GM21529 (cell line): ENCODE data around the gene NRP1.

Experiments used
- ATAC-seq: cut with Tn5 transposase; IDR thresholded peaks from one replicate; pipeline ENCODE4 v1.9.1; 2021; ENCODE audit not compliant: unreplicated experiment

Gene NRP1

GRCh38 chr10:33350041-33350440 lies 15.6 kb upstream of the NRP1 start:
- no peak for ATAC-seq

- ATAC-seq: no peak
These were observed 14.8 kb upstream of the NRP1 start for GRCh38 chr10:33349268-33349667.

GRCh38 chr10:33347211-33347610 lies 12.7 kb upstream of the NRP1 start:
- ATAC-seq: no peak

DNA sequence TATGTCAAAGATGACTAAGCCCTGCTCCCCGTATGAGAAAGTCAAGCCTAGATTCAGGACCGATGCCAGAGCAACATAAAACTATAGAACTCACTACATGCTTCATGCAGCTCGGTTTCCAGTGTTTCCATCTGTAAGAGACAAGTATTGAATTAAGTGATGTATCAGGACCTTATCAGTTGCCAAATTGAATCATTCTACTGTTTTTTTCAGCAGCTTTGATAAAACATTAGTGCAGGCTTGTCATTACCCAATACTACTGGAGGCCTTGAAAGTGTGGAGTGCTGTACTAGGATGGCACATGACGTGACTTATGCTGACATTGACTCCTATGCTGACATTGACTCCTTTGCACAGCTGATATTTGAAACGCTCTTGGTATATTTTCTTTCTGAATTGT lies 10.8 kb upstream of the NRP1 start:
- ATAC-seq: no peak

DNA sequence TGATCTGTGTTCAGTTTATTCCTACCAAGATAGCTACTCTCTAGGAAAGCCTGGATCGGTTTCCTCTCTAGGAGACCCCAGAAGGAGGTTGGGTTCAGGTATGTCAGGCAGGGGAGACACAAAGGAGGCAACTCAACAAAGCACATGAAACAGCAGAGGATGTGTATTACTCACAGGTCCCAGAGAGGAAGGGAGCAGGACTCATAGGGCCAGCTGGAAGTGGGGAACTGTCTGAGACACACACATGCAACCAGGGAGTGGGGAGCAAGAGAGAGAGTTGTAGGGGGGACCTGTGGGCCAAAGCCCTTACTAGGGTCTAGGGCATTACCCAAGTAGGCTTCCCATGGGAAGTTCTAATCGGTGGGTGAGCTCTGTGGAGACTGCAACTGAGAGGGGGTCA lies 10.2 kb upstream of the NRP1 start:
- no peak for ATAC-seq

GRCh38 chr10:33341637-33342036 lies 7.2 kb upstream of the NRP1 start:
- no peak for ATAC-seq

DNA sequence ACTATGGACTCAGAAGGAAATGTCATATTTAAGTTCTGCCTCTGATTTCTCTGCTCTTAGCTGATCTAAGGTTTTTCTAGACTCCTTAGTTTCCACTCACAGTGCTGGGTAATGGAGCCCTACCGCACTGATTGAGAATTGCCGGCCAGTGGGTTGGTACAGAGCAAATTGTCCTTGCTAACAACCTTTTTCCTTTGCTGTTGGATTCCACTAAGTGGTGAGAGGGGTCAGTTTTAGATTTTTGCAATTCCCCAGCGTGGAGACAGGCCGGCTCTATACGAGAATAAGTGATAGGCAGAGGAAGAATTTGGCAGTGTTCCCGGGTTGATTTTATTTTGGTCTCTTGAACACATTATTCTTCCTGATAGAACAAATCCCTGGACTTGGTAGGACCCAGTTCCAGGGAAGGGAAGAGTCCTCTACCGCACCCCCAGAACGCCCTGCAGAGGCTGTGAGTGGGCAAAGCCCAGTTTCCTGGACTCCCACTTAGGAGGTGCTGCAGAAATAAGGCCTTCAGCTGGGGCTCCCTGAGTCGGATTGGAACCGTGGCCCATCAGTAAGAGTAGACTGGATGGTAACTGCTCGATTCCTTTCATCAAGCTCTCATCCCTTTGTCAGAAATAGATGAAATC lies 3.0 kb upstream of the NRP1 start:
- ATAC-seq: no peak

DNA sequence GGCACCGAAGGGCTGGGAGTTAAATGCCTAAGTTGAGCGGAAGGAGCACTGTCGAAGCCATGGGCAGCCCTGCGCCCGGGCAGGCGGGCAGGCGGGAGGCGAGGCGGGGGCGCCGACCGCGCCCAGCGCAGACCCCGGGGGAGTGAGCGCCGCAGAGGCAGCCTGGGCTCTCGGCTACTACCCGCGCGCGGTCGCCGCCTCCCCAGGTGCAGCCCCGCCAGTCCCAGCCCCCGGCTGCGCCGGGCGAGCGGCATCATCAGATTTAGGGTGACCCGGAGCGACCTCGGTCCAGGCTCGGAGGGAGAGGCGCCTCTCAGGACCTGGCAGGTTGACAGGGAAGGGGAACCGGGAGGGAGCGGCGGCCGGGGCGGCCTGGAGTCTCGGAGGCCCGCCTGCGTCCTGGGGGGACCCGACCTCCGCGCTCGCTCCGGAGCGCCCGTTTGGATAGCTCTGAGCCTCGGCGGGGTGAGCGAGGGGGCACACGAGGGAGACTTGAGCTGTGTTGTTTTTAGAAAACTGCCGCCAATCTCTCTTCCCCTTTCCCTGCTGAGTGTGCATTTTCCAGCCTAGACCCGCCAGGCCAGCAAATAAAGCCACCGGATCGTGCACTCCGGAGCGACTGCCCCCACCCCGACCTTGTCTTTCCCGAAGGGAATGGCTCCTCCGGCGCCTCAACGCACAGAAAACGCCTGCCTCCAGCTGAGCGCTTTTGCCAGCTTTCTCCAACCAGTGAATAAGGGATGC lies 2.3 kb upstream of the NRP1 start:
- no peak for ATAC-seq

DNA sequence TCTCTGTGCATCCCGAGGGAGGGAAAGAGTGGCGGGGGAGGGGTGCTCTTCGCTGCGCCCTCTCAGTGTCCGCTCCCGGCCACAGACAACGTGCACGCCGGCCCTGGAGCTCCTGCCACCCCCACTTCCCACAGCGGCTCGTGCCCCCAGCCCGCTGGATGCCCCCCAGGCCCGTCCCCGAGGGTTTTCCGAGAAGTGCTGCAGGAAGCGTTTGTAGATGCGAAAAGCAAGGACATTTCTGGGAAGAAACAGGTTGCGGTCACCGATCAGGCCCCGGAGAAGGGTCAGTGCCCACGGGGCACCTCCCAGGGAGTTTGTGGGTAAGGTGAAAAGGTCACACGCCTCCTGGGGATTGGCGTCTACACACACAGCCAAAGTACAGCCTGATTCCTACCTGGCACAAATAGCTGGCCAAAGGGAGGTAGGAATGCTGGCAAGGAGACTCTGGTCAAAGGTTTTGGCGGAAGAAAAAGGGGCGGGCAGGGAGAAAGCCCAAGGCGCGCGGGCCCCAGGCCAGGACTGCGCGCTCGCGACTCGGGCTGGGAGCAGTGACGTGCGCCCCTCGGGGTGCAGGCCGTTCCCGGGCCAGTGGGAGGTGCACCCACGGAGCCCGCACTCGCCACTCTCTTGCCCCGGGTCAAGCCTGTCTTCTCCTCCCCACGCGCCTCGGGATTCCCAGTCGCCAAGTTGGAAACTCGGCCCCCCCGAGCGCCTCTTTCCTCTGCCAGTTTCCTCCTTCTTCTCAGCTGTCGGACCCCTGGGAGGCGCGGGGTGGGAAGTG lies 1.5 kb upstream of the NRP1 start:
- ATAC-seq: no peak

DNA sequence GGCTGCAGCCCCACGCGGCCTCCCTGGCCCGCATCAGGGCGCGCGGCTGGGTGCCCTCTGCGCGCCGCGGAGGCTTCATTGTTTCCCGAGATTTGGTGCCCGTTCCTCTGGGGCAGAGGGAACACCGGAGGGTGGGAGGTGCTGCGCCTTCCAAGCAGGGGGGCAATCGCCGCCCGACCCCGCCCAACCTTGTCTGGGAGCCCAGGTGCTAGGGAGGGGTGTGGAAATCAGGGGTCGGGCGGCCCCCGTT lies 1.0 kb upstream of the NRP1 start:
- no peak for ATAC-seq

DNA sequence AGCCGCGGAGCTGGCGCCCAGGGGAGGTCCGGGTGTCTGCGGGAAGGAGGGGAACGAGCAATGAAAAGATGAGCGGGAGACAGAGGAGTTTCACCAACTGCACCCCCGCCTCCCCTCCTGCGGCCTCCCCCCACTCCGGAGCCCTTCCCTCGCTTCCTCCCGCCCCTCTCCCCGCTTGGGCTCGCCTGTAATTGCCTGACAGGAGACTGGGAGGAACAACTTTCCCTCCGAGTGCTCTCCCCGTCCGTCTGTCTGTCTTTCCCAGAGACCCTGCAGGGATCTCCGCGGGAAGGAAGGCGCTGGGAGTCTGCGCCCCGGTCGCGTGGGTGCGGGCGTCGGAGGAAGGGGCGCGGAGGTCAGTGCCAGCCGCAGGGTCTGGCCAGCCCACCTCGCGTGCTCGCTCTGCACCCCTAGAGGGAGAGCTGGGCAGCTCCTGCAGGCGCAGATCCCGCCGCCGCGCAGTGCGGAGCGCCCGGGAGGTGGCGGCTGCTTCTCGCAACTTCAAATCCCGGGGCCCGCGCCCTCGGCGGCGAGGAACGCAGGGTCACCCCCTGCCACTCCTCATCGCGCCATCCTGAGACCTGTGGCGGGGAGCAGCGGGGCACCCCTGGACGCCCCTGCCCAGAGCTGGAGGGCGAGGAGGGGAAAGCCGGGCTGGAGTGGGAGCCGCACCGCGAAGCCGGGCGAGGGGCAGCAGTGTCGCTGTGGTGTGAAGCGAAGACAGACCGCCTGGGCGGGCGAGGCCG lies 511 bp upstream of the NRP1 start:
- ATAC-seq: no peak

GRCh38 chr10:33333260-33334101 lies 986 bp downstream of the NRP1 start:
- ATAC-seq: no peak

DNA sequence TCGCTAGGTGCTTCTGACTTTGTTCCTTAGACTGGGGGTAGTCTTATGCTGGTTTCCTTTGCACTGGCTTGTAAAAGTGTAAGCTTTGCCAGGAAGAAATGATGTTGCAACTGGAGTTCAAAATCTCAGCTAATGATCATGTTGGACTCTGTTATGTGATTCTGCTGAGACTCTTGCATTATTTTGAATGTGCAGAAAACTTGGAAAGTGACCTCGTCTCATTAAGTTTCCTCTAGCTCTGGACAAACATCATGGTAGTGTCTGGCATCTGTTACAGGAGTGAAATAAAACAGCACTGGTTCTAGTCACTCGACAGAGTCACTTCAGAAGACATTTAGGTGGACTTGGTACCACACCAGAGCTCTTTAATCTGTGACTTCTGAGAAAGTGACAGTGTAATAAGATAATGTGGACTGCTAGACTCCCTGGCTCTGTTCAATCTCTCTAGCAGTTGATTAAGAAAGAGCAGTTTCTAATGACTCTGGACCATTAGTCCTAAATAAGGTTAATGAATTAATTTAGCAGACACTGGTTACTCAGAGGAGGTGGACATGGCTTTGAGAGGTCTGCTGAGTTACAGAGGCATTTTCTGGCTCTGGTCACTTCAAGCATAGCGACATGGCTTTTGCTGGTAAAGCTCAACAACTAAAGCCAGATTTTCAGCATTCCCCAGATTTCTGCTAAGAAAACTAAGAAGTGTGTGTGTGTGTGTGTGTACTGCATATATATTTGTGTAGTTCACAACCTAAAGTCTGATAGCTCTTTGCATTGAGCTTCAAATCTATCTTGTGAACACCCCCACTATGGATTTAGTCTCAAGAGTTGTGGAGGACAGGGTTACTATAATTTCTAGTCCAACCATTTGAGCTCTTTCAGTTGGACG lies 2.0 kb downstream of the NRP1 start:
- no peak for ATAC-seq

GRCh38 chr10:33331379-33331694 lies 3.1 kb downstream of the NRP1 start:
- ATAC-seq: no peak

- ATAC-seq: peak; percentile 76
These were observed 3.7 kb downstream of the NRP1 start for GRCh38 chr10:33330543-33331378.

DNA sequence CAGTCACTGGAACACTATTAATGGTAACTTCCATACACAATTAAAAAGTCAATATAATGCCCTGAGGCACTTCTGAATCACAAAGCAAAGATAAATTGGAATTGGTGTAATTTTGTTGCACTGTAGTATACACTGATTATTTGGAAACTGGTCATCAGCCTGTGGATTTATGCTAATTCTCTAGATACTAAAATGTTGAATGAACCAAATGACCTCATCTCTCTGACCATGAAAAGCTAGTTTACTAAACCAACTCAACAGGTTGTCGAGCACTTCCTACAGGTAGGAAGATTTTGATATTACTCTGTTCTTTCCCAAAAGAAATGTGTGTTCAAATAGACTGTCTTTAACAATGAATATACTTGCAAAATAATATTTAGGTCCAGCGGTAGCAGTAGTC lies 5.3 kb downstream of the NRP1 start:
- ATAC-seq: no peak

GRCh38 chr10:33328253-33328652 lies 6.2 kb downstream of the NRP1 start:
- no peak for ATAC-seq

DNA sequence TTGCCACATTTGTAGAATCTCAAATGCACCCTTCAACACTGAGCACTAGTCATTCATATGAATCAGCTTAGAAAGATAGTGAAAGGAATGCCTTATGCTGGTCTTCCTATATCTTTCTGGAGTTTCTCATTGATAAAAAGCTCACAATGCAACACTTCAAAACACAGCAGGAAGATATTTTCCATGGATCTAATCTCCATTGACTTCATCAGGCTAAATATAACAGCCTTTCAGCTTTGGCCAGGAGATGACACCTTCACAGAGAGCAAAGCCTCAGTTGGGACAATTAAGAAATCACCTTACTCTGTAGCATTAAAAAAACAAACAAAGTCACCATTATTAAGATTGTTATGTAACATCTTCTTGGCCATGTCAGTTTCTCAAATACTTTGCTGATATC lies 6.7 kb downstream of the NRP1 start:
- no peak for ATAC-seq

DNA sequence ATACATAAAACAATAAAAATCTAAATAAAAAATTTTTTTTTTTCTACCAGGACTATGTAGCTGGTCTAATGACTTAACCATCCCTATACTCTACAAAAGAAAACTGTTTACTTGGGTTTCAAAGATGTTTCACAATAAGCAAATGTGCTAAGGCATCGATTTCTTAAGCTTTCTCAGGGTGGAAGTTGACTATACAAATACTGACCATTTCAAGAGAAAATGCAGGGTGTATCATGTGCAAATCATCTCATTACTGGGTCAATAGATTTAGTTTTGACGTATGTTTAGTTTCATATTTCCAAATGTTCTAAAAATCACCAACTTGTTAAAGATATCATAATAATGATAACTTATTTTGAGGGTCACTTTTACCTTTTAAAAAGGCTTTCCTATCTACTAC lies 7.5 kb downstream of the NRP1 start:
- ATAC-seq: no peak
